Measurements from ENCODE around the gene CACNA1A. TPM values are rescaled to one million over a fixed set of nuclear protein-coding genes. Genes with fewer than 3 reads are reported as not detected.
A peak's percentile ranks its signal among the peaks of the same experiment; 100 is the strongest.

CACNA1A gene
- total and polyA plus RNA-seq, 2 of the 13 experiments (the other 11 are each of a cell fraction or from before 2014, with no cell fraction given) = not detected

DNA sequence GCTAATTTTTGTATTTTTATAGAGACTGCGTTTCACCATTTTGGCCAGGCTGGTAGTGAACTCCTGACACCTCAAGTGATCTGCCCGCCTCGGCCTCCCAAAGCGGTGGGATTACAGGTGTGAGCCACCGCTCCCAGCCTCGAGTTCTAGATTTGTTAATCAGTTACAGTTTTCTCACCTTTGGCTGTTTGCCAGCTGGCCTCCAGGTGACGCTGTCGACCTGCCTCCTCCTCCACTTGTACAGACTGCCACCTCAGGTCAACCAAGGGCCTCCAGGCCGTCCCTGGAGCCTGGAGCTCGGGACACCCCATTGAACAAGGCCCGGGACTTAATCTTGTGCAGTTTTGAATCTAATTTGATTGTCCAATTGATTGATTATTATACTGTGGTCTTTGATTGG, 310.6 kb downstream of the CACNA1A start (continued):
- TF ChIP-seq, protein P1, sequence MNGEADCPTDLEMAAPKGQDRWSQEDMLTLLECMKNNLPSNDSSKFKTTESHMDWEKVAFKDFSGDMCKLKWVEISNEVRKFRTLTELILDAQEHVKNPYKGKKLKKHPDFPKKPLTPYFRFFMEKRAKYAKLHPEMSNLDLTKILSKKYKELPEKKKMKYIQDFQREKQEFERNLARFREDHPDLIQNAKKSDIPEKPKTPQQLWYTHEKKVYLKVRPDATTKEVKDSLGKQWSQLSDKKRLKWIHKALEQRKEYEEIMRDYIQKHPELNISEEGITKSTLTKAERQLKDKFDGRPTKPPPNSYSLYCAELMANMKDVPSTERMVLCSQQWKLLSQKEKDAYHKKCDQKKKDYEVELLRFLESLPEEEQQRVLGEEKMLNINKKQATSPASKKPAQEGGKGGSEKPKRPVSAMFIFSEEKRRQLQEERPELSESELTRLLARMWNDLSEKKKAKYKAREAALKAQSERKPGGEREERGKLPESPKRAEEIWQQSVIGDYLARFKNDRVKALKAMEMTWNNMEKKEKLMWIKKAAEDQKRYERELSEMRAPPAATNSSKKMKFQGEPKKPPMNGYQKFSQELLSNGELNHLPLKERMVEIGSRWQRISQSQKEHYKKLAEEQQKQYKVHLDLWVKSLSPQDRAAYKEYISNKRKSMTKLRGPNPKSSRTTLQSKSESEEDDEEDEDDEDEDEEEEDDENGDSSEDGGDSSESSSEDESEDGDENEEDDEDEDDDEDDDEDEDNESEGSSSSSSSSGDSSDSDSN (CRISPR knock-in tag; IDR thresholded peaks at IDR 0.05) = no peak
- TF ChIP-seq, protein P2, sequence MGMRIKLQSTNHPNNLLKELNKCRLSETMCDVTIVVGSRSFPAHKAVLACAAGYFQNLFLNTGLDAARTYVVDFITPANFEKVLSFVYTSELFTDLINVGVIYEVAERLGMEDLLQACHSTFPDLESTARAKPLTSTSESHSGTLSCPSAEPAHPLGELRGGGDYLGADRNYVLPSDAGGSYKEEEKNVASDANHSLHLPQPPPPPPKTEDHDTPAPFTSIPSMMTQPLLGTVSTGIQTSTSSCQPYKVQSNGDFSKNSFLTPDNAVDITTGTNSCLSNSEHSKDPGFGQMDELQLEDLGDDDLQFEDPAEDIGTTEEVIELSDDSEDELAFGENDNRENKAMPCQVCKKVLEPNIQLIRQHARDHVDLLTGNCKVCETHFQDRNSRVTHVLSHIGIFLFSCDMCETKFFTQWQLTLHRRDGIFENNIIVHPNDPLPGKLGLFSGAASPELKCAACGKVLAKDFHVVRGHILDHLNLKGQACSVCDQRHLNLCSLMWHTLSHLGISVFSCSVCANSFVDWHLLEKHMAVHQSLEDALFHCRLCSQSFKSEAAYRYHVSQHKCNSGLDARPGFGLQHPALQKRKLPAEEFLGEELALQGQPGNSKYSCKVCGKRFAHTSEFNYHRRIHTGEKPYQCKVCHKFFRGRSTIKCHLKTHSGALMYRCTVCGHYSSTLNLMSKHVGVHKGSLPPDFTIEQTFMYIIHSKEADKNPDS (CRISPR knock-in tag; IDR thresholded peaks at IDR 0.05) = no peak
- TF ChIP-seq GATAD1 (CRISPR knock-in tag; IDR thresholded peaks at IDR 0.05) (0 out of 2 replicates have a peak, but pooled peaks have one; percentile 25), ZNF451 (CRISPR knock-in tag; IDR thresholded peaks at IDR 0.05) (no peak), TBP (CRISPR knock-in tag; IDR thresholded peaks at IDR 0.05) (no peak), TEAD3 (CRISPR knock-in tag; optimal IDR thresholded peaks at IDR 0.05; ENCODE audit: borderline replicate concordance) (peak; percentile 70), ZMYM2 (CRISPR knock-in tag; IDR thresholded peaks at IDR 0.05) (peak; percentile 48; the same call in 1 of the 2 replicates), HCFC1 (IDR thresholded peaks at IDR 0.05; ENCODE audit: low read depth, low read length) (no peak), HMGXB4 (CRISPR knock-in tag; IDR thresholded peaks at IDR 0.05; ENCODE audit: borderline replicate concordance in 1 of 2, low read depth in 1 of 2) (peak; percentile 19 to 75; a peak in 3 of 4 replicates), SKI (IDR thresholded peaks at IDR 0.05; ENCODE audit: partially characterized antibody) (no peak), PHF20 (CRISPR knock-in tag; IDR thresholded peaks at IDR 0.05) (no peak), ELF4 (CRISPR knock-in tag; IDR thresholded peaks at IDR 0.05; ENCODE audit: borderline replicate concordance) (no peak), ATF7 (IDR thresholded peaks at IDR 0.05) (no peak), ATF7 (CRISPR knock-in tag; IDR thresholded peaks at IDR 0.05) (no peak), EED (CRISPR knock-in tag; IDR thresholded peaks at IDR 0.05) (no peak), IKZF5 (CRISPR knock-in tag; IDR thresholded peaks at IDR 0.05) (0 out of 2 replicates have a peak, but pooled peaks have one; percentile 34)
- TF ChIP-seq, protein P3, sequence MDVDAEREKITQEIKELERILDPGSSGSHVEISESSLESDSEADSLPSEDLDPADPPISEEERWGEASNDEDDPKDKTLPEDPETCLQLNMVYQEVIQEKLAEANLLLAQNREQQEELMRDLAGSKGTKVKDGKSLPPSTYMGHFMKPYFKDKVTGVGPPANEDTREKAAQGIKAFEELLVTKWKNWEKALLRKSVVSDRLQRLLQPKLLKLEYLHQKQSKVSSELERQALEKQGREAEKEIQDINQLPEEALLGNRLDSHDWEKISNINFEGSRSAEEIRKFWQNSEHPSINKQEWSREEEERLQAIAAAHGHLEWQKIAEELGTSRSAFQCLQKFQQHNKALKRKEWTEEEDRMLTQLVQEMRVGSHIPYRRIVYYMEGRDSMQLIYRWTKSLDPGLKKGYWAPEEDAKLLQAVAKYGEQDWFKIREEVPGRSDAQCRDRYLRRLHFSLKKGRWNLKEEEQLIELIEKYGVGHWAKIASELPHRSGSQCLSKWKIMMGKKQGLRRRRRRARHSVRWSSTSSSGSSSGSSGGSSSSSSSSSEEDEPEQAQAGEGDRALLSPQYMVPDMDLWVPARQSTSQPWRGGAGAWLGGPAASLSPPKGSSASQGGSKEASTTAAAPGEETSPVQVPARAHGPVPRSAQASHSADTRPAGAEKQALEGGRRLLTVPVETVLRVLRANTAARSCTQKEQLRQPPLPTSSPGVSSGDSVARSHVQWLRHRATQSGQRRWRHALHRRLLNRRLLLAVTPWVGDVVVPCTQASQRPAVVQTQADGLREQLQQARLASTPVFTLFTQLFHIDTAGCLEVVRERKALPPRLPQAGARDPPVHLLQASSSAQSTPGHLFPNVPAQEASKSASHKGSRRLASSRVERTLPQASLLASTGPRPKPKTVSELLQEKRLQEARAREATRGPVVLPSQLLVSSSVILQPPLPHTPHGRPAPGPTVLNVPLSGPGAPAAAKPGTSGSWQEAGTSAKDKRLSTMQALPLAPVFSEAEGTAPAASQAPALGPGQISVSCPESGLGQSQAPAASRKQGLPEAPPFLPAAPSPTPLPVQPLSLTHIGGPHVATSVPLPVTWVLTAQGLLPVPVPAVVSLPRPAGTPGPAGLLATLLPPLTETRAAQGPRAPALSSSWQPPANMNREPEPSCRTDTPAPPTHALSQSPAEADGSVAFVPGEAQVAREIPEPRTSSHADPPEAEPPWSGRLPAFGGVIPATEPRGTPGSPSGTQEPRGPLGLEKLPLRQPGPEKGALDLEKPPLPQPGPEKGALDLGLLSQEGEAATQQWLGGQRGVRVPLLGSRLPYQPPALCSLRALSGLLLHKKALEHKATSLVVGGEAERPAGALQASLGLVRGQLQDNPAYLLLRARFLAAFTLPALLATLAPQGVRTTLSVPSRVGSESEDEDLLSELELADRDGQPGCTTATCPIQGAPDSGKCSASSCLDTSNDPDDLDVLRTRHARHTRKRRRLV (CRISPR knock-in tag; IDR thresholded peaks at IDR 0.05) = no peak

Measured in HepG2 (cell line).